Stimulated activated CD4-positive, alpha-beta T cell treated with anti-CD3 and anti-CD28 coated beads, Interleukin-1b, Interleukin-23, amount 100 ng/mL, for 1 hour (primary cell): Measurements from ENCODE around the gene FPGS.
"Not testable (repeated sequence)": the region's sequence is repeated elsewhere in the genome, so short reads cannot be mapped to it uniquely, and the experiment has no call there.

ENCODE experiments used
- DNase-seq, 2 donors: peaks; one replicate each; pipeline ENCODE4 v3.0.0-alpha.2; 2020; ENCODE audit warnings: low read depth in 2 of 2

Gene FPGS

DNA sequence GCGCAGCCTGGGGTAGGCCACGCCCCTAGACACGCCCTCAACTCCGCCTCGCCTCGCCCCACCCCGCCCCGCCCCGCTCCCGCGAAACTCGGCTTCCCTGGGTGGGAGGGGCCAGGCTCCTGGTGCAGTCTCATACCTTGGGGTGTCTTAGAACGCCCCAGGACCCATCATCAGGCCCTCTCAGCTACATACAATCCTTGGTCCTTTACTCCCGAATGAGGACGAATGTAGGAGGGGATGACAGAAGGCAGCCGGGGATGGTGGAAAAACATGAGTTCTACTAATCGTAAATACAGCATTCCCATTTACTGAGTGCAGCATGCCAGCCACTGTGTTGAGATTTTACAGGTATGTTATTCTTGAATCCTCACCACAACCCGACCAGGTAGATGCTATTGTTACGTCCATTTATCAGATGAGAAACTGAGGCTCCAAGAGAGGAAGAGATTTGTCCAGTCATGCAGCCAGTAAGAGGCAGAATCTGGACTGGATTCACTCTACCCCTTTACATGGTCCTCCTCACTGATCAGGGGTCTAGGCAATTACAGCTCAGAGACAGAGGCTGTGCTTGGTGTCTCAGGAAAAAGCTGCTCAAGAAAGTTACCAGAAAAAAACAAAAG, 31.0 kb upstream of the FPGS start:
- no peak for DNase-seq

DNA sequence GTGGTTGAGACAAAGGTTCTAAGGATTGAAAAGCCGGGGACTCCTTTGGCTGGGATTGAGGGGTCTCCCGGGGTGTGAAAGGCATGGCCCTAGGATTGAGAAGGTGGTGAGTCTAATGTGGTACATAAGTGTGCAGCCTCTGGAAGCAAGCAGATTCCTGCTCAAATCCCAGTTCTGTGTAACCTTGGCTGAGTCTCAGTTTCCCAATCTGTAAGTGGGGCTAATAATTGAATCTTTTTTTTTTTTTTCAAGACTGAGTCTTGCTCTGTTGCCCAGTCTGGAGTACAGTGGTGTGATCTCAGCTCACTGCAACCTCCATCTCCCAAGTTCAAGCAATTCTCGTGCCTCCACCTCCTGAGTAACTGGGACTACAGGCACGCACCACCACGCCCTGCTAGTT, 30.1 kb upstream of the FPGS start:
- DNase-seq: no peak

DNA sequence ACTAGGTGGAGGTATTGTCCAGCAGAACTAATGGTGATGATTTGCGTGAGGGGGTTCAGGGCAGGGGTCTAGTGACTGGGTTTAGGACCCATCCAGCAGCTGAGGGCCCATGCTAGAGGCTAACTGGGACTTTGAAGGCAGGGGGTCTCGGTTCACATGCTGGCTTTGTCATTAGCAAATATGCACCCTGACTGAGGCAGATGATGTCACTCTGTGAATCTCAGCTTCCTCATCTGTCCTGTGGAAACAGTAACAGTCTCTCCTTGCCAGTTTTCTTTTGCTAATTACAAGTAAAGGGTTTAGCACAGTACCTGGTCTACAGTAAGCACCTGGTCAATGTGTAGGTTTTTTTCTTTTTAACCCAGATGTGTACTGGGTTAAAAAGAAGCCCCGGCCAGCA, 29.4 kb upstream of the FPGS start:
- DNase-seq: no peak

DNA sequence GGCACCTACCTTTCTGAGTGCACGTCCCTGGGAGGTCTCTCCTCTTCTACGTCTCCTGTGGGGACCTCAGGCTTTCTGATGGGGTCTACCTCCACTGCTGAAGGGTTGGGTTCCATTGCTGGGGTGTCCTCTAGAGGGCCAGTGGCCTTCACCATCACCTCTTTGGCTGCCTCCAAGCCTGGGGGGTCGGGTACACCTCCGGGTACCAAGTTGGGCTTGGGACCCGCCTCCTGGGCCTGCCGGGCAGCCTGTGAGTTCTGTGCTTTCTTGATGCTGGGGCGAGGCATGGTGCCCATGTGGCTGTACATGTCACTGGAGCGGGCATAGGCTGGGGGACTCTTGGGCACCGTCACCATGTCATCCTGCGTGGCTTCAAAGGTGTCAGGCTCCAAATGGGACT, 28.7 kb upstream of the FPGS start:
- DNase-seq: no peak

DNA sequence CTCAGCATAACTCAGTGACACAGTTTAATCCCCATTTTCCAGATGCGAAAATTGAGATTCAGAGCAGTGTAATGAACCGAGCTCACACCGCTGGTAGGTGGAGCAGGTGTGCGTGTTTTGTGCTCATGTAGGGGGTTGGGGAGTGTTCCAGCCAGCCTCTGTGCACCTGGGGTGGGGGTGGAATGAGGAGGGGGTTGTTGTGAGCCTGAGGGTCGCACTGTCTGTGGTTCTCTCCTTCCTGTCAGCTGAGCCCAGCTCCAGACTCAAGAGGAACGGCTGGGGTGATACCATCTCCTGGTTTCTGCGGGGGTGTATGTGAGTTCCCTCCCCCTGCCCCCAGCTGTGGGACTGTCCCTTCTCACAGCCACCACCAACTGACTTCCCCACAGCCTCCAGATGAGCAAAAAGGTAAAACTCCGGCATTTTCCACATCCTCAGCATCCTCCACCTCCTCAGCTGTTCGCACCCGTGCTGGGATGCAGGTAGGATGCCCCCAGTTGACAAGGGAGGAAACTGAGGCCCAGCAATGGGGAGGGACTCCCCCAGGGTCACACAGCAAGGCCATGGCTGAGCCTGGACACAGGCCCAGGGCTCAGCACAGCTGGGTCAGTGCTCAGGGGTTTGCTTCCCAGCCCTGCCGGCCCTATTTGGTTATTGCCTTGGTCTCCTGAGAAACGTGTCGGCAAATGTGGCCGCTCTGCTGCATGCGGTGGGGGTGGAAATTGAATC, 26.3 kb upstream of the FPGS start:
- DNase-seq: peak; percentile 38 to 60

DNA sequence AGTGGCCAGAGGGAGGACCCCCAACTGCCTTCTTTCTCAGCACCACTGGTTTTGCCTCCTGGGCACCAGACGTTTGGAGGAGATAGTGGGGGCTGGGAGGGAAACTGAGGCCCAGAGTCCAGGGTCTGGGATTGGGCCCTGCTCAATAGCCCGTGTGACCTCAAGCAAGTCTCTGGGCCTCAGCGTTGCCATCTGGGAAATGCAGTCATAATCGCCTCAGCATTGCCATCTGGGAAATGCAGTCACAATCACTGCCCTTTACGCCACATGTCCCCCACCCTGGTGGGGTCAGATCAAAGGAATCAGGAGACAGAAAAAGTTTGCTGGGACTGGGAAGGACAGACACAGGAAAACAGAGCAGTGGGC, 25.8 kb upstream of the FPGS start:
- DNase-seq: no peak

DNA sequence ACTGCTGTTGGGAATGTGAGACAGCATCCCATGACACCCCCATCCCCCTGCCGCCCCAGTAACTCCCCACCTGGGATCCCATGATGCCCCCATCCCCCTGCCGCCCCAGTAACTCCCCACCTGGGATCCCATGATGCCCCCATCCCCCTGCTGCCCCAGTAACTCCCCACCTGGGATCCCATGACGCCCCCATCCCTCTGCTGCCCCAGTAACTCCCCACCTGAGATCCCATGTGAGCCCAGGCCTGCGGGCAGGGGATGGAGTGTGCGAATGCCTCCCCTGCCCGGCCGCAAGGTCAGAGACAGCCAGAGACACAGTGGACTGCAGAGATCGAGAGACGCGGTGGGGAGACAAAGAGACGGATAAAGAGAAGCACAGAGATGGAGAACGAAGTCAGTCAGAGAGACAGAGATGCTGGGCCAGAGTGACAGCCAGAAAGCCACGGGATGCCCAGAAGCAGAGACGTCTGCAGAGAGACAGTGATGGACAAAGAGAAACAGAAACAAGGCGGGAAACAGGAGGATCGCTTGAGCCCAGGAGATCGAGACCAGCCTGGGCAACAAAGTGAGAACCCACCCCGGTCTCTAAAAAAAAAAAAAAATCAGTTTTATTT, 25.2 kb upstream of the FPGS start:
- DNase-seq: no peak

DNA sequence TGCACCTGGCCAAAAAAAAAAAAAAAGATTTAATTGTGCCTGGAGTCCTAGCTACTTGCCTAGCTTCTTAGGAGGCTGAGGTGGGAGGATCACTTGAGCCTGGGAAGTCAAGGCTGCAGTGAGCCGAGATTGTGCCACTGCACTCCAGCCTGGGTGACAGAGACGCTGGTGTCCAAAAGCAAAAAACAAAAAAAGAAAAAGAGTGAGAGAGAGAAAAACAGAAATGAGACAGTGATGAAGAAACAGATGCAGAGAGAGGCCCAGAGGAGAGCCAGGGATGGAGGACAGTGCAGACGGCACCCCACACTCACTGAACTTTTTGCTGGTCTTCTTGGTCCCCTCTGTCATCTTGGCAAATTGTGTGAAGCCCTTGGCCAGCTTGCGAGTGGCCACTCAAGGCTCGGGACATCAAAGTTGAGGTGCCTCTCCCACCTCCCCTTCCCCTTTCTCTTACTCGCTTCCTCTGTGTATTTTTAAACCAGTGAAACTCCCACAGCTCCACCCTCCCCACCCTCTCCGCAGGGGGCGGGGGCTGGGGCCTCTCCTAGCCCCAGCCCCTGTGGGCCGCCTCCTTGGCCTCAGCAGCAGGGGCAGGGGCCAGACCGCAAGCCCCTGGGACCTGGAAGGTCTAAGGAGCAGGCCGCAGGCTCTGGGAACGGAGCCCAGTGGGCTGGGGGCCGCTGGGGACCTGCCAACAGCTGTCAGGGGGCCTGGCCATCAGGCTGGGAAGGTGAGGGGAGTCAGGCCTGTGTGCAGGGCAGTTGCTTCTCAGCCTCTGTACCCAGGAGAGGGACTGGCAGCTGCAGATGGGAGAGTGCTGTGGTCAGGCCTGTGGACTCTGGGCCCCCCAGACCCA, 24.2 kb upstream of the FPGS start, which contains the start of gene SH2D3C:
Gene SH2D3C (minus strand): TSS at position 387 of the 856 bp plus-strand sequence. CDS start 39 bp downstream, at position 348.
- no peak for DNase-seq

DNA sequence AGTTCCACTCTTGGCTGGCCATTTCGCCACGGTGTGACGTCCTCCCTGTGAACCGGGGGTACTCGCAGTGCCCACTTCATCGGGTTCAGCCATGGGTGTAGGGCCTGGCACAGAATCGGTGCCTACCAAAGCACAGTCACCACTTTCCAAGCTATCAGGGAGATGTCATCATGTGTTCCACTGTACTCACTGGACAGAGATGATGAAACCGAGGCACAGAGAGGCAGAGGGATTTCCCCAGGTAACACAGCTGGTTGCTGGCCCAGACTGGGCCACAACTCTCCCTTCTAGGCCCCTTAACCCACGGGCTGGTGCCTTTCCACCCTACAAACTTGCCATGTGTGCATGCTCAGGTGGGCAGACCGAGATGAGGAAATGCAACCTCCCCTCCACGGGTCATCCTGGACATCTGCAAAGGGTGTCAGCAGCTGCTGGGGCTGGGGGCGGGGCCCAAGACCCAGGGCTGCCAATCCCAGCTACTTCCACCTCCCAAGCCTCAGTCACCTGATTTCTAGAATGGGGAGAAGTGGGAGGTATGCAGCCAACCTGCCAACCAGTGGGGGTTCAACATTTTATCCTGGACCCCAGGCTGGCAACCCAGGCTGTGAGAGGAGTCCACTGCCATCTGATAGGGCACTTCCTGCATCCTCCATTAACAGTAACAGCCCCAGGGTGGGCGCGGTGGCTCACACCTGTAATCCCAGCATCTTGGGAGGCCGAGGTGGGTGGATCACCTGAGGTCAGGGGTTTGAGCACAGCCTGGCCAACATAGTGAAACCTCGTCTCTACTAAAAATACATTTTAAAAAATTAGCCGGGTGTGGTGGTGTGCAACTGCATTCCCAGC, 23.3 kb upstream of the FPGS start:
- no peak for DNase-seq

DNA sequence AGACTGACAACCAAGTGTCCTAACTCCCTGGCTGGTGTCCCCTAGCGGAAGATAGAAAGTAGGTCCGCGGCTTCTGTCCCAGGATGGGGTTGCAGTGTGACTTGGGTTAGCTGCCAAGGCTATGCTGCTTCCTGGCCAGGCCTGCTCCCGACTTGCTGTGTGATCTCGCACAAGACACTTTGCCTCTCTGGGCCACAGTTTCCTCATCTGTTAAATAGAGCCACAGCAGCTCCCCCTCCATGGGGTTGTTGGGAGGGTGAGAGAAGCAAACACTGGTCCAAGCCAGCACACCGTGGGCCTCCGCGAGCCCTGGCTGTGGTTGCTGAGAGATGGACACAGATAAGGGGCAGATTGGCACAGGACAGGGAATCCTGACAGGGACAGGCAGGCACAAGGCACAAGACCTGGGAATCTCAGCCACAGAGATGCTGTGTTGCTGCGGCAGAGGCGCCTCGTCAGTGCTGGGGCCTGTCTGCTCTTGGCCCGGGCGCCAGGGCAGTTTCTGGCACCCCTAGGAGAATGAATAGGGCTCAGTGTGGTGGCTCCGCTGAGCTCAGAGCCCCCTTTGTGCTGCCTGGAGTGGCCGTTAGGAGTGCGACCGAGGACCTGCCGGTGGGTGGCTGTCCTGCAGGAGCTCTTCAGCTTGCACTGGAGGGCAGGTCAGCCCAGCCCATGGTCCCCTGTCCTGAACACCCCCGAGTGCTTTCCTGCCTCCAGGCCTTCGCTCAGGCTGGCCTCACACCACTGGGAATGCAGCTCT, 22.4 kb upstream of the FPGS start:
- no peak for DNase-seq

DNA sequence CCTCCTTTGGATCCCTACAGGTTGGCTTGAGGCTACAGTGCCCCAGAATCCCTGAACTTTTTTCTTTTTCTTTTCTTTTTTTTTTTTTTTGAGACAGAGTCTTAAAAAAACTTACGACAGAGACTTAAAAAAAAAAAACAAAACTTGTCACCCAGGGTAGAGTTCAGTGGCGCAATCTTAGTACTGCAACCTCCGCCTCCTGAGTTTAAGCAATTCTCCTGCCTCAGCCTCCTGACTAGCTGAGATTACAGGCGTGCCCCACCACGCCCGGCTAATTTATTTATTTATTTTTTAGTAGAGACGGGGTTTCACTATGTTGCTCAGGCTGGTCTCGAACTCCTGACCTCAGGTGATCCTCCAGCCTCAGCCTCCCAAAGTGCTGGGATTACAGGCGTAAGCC, 21.8 kb upstream of the FPGS start:
- DNase-seq: not testable (repeated sequence)

DNA sequence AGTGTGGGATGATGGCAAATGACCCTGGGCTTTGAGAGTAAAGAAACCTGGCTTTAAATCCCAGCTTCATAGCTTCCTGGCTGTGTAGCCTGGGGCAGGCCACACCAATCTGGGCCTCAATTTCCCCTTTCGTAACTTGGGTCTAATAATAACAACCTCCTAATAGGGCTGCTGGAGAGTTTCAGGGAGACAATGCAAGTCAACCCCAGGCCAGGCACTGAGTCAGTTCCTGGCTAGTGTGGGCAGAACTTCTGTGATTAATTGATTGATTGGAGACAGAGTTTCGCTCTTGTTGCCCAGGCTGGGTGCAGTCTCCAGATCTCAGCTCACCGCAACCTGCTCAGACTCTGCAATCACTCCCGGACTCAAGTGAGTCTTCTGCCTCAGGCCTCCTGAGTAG, 20.9 kb upstream of the FPGS start:
- DNase-seq: no peak

DNA sequence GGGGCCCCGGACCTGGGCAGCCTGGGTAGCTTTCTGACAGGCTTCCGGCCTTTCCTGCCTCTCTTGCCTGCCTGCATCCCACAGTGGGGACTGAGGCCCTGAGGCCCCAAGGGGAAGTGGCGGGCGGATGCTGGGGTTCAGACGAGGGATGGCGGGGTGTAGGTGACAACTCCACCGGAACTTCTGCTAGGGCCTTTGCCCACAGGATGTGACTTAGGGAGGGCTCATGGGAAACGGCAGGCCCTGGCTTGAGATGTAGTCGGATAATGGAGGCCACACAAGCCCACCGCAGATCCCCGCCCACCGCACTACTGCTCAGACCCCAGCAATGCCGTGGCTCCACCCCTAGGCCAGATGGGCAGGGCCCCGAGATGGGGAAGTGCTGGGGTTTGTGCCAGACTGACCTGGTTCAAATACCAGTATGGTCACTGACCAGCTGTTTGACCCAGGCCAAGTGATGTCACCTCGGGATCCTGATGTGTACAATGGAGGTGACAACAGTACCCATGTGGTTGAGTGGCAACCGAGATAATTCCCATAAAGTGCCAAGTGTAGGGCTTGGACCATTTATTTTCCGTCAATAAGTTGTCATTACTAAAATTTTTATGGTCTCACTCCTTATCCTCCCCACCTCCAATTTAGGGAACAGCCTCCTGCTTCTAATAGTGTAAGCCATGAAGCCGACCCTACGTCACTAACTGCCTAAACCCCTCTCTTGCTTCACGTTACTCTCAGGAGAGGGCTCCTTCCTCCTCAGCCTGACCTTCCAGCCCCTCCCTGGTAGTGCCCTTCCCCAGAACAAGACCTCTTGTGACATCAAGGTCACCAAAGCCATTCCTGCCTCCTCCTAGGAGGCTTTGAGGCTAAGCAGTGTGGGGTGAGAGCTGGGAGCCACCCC, 19.3 kb upstream of the FPGS start:
- DNase-seq: peak in 1 of 2 donors; percentile 39

DNA sequence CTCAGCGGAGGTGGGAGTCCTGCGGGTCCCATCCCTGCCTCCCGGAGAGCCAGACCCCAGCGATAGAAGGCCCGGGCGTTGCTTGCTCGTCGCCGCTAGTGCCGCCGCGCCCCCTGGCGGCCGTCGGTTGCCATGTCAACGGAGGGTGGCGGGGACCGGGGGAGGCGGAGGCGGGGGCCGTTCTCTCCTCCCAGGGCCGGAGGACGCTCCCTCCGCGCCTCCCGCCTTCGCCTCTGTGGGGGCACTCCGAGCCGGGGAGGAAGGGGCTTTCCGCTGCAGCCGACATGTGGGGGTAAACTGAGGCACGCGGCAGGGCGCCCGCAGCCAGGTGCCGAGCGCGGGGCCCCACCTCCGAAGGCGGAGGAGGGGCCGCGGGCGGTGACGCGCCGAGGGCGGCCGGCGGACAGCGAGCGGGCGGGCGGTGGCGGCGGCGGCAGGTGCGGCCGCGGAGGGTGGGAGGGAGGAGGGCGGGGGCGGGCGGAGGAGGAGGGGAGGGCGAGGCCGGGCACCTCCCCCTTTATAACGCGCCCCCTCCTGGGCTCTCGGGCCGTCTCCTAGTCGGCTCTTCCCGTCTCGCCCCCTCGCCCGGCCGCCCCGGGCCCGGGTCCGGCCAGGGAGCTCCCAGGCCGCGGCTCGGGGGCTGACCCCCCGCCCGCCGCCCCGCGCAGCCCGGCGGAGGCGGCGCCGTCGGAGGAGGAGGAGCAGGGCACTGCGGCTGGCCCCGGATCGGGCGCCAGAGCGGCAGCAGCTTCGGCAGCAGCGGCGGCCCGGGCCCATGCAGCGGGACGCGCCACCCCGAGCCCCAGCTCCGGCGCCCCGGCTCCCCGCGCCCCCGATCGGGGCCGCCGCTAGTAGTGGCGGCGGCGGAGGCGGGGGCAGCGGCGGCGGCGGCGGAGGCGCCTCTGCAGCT, 17.4 kb upstream of the FPGS start:
- peak; percentile 80 to 87 for DNase-seq

DNA sequence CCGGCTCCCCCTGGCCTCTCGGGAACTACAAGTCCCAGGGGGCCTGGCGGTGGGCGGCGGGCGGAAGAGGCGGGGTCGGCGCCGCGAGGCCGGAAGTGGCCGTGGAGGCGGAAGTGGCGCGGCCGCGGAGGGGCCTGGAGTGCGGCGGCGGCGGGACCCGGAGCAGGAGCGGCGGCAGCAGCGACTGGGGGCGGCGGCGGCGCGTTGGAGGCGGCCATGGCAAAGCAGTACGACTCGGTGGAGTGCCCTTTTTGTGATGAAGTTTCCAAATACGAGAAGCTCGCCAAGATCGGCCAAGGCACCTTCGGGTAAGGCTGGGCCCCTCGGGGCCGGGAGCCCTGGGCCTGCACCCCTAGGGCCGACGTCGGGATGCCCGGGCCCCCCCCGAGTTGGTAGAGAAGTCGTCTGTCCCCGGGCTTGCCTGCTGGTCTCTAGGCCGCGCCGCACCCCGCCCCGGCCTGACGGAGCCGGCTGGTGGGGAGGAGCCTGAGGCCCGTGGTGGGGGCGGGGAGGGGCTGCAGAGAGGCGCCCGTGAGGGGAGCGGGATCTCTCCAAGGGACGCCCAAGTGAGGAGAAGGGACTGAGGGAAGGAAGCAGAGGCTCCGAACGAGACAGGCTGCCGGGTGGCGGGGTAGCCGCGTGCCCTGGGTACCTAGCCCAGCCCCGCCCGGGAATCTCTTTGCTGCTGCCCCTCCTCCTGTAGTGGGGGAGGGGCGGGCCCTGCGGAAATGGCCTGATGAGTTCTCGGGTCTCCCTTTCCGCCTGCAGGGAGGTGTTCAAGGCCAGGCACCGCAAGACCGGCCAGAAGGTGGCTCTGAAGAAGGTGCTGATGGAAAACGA, 16.5 kb upstream of the FPGS start, which contains the start of gene CDK9:
Gene CDK9 (plus strand): TSS at position 102 of the 840 bp plus-strand sequence. CDS start 115 bp downstream, at position 217.
- DNase-seq: peak; percentile 77 to 84

DNA sequence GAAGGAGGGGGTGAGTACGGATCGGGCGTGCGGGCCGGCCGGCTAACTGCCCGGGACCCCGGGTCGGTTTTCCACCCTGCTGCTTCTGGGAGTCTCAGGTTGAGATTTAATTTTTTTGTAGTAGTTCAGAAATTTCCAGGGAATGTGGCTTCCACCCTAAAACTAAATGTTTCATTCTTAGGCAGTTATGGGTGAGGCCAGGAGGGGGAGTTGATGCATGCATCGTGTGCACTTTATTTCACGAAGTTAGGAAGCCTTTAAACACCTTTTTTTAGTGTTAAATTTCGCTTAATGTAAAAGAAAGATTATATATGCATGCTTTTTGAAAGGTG, 15.9 kb upstream of the FPGS start:
- no peak for DNase-seq

DNA sequence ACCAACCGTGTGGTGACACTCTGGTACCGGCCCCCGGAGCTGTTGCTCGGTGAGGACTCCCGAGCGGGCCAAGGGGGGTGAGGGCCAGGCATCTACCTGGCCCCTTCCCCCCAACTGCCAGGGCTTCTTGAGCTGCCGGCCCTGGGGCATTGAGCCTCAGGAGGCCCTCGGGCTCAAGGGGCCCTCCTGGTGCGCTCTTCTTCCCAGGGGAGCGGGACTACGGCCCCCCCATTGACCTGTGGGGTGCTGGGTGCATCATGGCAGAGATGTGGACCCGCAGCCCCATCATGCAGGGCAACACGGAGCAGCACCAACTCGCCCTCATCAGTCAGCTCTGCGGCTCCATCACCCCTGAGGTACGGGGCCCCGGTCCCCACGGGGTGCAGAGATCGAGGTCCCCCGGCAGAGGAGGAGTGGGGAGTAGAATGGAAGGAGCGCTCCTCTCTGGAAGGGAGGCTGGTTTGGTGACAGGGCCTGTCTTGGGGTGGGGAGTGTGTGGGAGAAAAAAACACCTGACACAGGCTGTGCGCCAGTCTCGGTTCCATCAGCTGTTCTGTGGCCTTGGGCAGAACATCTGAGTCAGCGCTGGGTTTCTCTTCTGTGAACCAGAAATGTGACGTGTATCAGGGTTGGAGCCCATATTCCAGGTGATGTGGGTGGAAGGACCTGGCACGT, 14.2 kb upstream of the FPGS start:
- no peak for DNase-seq
